Activated CD8-positive, alpha-beta T cell treated with anti-CD3 and anti-CD28 coated beads, Interleukin-2, amount 10 ng/mL, durations not matched to agents 7 days and 5 days (primary cell): ENCODE data around the gene SART1. TPM values are rescaled to one million over a fixed set of nuclear protein-coding genes. Genes with fewer than 3 reads are reported as not detected.
A peak's percentile ranks its signal among the peaks of the same experiment; 100 is the strongest.
"Not testable (repeated sequence)": the region's sequence is repeated elsewhere in the genome, so short reads cannot be mapped to it uniquely, and the experiment has no call there.

Source experiments
- ATAC-seq: fragments of 150-1000 bp; cut with Tn5 transposase; one replicate; pipeline ENCODE4 v1.10.0; 2021; ENCODE audit warnings: moderate library complexity
- CTCF ChIA-PET: fragments of 350-600 bp; sonication (Branson Sonifier 250); formaldehyde crosslinking; loops from one replicate; lab custom pipeline; 2021; ENCODE audit warnings: antibody characterized with exemption; lab: Charles Lee
- POLR2A ChIA-PET: fragments of 350-600 bp; sonication (Branson Sonifier 250); formaldehyde crosslinking; loops from one replicate; lab custom pipeline; 2021; ENCODE audit warnings: antibody characterized with exemption; lab: Charles Lee
- DNase-seq: peaks from one replicate; pipeline ENCODE4 v3.0.0-alpha.2; 2020
- H3K27ac Mint-ChIP-seq: one replicate; pipeline ENCODE4 v1.8.0; 2021; ENCODE audit warnings: mild to moderate bottlenecking, mixed read lengths
- H3K27me3 Mint-ChIP-seq: one replicate; pipeline ENCODE4 v1.8.0; 2021; ENCODE audit warnings: low read depth, mixed read lengths
- H3K36me3 Mint-ChIP-seq: one replicate; pipeline ENCODE4 v1.8.0; 2021; ENCODE audit warnings: low read depth, mixed read lengths
- H3K4me1 Mint-ChIP-seq: one replicate; pipeline ENCODE4 v1.8.0; 2021; ENCODE audit warnings: low read depth, mixed read lengths
- H3K4me3 Mint-ChIP-seq: one replicate; pipeline ENCODE4 v1.8.0; 2021; ENCODE audit warnings: mild to moderate bottlenecking, mixed read lengths
- H3K9me3 Mint-ChIP-seq: one replicate; pipeline ENCODE4 v1.8.0; 2022; ENCODE audit warnings: mixed read lengths; ENCODE audit not compliant: insufficient read depth
- total RNA-seq, 2 experiments: library from RNA; stranded (reverse); gene quantifications; one replicate each; pipeline ENCODE4 v1.2.3, GENCODE V29; 2021

Gene SART1
- total RNA-seq, 2 experiments from 2014 or later, result 88.0 to 90.3 TPM

DNA sequence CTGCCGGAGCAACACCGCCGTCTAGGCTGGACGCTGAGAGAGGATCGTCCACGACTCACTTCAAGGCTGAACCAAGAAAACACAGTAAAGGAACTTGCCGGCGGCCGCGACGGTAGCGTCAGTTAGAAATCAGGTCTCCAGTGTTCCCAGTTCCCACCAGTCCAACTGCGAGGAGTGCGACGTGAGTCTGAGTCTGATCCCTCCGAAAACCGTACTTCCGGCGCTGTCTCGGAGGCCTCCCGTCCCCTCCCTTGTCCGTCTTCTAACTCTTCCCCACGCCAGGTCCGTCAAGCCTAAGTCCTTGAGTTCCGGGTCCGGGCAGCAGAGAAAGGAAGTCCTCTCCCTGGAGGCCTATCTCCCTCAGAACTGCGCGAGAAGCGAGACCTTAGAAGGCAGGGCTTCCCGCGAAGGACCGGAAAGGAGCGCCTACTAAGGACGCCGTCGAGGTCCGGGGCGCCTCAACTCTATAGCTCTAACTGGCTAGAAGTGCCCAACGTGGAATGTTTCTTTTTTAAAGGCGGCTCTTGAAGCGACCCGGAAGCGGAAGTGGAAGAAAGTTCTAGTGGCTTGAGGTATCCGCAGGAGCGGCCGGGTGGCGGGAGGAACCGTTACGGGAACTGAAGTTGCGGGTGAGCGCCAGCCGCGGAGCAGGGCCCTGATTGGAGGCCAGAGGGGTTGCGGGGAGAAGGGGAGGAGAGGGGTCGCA is 40.6 kb downstream of the SART1 start, which contains the start of the genes BANF1 and EIF1AD:
BANF1 (plus strand) TSS at position 562 of the 706 bp plus-strand sequence. CDS start 748 bp downstream, outside the sequence.
EIF1AD (minus strand) TSS at position 216 of the 706 bp plus-strand sequence. CDS start 1,768 bp downstream, outside the sequence.
- Mint-ChIP-seq H3K4me3 (peak within 1 kb of the TSS; percentile 96), H3K27ac (peak within 1 kb of the TSS; percentile 98), H3K27me3 (no peaks in the 10 kb centered on the region), H3K36me3 (peaks cover 69% of the 10 kb centered on the region), H3K9me3 (no peaks in the 10 kb centered on the region), H3K4me1 (peaks cover 46% of the 10 kb centered on the region)
- ChIA-PET POLR2A (interaction anchor here (0.6 to 1.9 kb wide), 25 partner anchors 10 to 502 kb away, joined by 3 to 9 read pairs (median 4); partner anchors contain the start of genes CCDC85B, CST6, FIBP and KAT5), CTCF (interaction anchor here (0.7 to 1.5 kb wide), 12 partner anchors 10 to 297 kb away, joined by 3 to 15 read pairs (median 4); partner anchors contain the start of genes CCDC85B, FIBP, MUS81 and SF3B2)
- peak; percentile 97 for DNase-seq
- peak; percentile 95 for ATAC-seq

DNA sequence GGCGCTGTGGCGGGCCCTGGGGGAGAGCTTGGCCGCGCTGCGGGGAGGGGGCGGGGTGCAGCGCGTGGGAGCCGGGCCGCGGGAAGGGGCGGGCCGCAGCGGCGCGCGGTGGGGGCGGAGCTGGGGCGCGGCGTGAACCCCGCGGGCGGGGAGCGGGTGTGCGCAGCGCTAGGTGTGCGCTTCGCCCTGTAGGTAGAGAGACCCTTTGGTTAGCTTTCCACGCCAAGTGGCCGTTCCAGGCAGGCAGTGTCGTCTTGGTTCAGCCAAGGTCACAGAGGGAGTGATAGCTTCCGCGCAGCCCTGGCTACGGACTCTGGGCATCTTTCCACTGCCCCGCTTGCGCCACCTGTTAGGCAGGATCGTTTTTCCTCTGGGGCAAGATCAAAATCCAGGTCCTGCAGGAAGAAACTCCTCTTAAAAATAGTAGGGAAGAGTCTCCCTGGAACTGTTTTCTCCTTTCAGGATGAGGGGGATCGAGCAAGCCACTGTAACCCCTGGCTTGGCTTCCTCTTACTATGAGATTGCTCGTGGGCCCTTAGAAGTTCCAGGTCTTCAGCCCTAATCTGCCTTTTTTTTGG is 41.2 kb downstream of the SART1 start:
- Mint-ChIP-seq H3K36me3 (peaks cover 63% of the 10 kb centered on the region), H3K9me3 (no peaks in the 10 kb centered on the region), H3K4me1 (peaks cover 42% of the 10 kb centered on the region)

DNA sequence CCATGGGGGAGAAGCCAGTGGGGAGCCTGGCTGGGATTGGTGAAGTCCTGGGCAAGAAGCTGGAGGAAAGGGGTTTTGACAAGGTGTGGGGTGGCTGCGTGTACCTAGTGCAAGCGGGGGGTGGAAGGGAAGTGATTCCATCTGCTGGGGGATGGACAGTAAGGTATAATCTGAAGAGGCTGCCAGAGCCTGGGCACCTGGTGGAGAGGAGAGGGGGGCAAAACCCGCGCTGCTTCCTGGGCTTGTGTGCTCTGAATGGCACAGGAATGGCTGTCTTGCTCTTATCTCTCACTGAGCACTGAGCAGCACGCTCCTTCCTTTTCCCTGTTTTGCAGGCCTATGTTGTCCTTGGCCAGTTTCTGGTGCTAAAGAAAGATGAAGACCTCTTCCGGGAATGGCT is 41.8 kb downstream of the SART1 start:
- Mint-ChIP-seq H3K4me3 (peak overlapping the region; percentile 96), H3K9me3 (no peaks in the 10 kb centered on the region), H3K4me1 (peaks cover 42% of the 10 kb centered on the region), H3K27me3 (no peaks in the 10 kb centered on the region), H3K27ac (peak overlapping the region; percentile 98), H3K36me3 (peaks cover 58% of the 10 kb centered on the region)
- DNase-seq (no peak), ATAC-seq (no peak)
- CTCF ChIA-PET, result interaction anchor here (1.1 to 1.5 kb wide), 7 partner anchors 10 to 143 kb away, joined by 3 to 15 read pairs (median 6); partner anchors contain the start of genes CCDC85B, FIBP, MUS81 and SF3B2
- POLR2A ChIA-PET, result interaction anchor here (0.7 to 1.9 kb wide), 8 partner anchors 10 to 503 kb away, joined by 3 to 9 read pairs (median 5); partner anchors contain the start of genes CCDC85B and FIBP

More for the DNA sequence above, 41.2 kb downstream of the SART1 start:
- DNase-seq (no peak), ATAC-seq (peak; percentile 71)
- CTCF ChIA-PET, result interaction anchor here (0.7 to 1.5 kb wide), 12 partner anchors 10 to 298 kb away, joined by 3 to 15 read pairs (median 4); partner anchors contain the start of genes CCDC85B, FIBP, MUS81 and SF3B2
- POLR2A ChIA-PET, result interaction anchor here (0.6 to 1.9 kb wide), 24 partner anchors 9 to 503 kb away, joined by 3 to 9 read pairs (median 4); partner anchors contain the start of genes CCDC85B, CST6, FIBP and KAT5
- Mint-ChIP-seq H3K4me3 (peak overlapping the region; percentile 96), H3K27me3 (no peaks in the 10 kb centered on the region), H3K27ac (peak overlapping the region; percentile 98)

DNA sequence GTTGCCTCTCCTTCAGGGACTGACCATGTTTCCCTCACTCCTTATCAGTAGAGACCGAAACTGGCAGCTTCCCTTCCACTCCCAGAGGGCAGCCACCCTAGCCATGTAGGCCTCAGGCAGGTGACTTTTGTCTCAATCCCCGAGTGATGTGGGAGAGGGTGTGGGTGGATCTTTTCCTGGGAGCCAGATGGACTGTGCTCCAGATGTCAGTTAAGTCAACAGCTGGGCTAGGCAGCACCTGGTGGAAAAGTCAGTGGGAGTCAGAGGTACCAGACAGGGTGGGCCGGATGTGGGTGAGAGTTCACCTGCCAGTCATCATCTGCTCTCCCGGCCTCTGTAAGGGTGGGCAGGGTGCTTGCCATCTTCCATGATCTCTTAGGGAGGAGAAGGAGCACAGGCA is 42.7 kb downstream of the SART1 start:
- Mint-ChIP-seq H3K36me3 (peaks cover 49% of the 10 kb centered on the region), H3K4me3 (peak overlapping the region; percentile 58), H3K27ac (peak overlapping the region; percentile 69), H3K9me3 (no peaks in the 10 kb centered on the region), H3K27me3 (no peaks in the 10 kb centered on the region), H3K4me1 (peaks cover 39% of the 10 kb centered on the region)
- ChIA-PET CTCF (interaction anchor here (1.2 kb wide), 1 partner anchor 41 kb away, joined by 4 read pairs; no protein-coding TSS in a partner anchor), POLR2A (interaction anchor here (0.6 to 0.9 kb wide), 2 partner anchors 18 to 1788 kb away, joined by 3 read pairs; no protein-coding TSS in a partner anchor)
- DNase-seq (no peak), ATAC-seq (no peak)

DNA sequence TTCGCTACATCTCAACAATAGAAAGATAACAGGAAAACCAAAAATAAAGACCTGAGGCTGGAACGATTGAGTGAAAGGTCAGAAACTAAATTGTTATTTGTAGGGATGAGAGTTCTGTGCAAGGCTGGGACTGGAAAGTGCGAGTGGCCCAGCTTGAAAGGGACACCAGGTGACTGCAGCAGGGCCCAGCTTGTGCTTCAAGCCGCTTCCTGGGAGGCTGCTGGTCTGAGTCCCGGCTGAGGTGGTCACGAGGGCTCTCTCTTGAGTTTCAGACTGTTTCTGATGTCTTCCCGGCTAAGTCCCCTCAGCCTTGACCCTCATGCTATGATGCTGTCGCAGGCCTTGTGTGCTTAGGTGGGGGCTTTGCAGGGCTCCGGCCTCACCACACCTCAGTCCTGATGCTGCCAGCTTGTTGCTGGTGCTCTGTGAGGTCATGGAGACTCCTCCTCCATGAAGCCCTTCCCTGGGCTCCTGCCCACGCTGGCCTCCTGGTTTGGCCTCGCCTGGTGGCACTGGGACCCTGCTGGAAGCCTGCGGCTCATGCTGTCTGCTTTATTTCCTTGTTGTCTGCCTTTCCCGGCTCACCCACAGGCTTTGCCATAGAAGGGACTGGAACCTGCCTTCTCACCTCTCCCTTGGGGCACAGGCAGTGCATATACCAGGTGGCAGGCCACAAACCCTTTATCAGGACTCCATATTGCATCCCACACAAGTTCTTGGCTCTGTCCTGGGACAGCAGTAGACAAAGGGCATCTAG is 44.8 kb downstream of the SART1 start:
- H3K4me1 Mint-ChIP-seq, result peaks cover 21% of the 10 kb centered on the region
- ATAC-seq (no peak), DNase-seq (no peak)
- CTCF ChIA-PET, result no interaction called here
- POLR2A ChIA-PET, result no interaction called here
- H3K27me3 Mint-ChIP-seq, result peaks cover 9% of the 10 kb centered on the region
- H3K27ac Mint-ChIP-seq, result no peak overlapping the region
- H3K4me3 Mint-ChIP-seq, result no peak overlapping the region
- H3K9me3 Mint-ChIP-seq, result no peaks in the 10 kb centered on the region
- peaks cover 36% of the 10 kb centered on the region for H3K36me3 Mint-ChIP-seq

DNA sequence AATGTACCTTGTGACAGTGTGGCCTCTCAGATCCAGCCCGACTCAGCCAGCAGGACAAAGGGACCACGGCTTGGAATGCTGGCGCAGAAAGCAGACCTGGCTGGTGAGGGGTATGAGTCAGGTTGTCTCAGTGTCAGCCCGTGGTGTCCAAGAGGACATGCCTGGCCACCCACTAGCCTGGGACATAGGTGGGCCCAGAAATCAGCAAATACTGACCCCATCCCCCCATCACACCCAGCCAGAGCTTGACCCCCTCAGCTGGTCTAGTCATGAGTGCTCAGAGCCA is 45.3 kb downstream of the SART1 start:
- DNase-seq (no peak), ATAC-seq (no peak)
- Mint-ChIP-seq H3K27ac (no peak overlapping the region), H3K9me3 (no peaks in the 10 kb centered on the region), H3K36me3 (peaks cover 32% of the 10 kb centered on the region), H3K4me3 (no peak overlapping the region), H3K27me3 (peaks cover 12% of the 10 kb centered on the region), H3K4me1 (peaks cover 24% of the 10 kb centered on the region)
- CTCF ChIA-PET, result interaction anchor here (1.8 kb wide), 1 partner anchor 16 kb away, joined by 12 read pairs; no protein-coding TSS in a partner anchor
- POLR2A ChIA-PET, result no interaction called here

DNA sequence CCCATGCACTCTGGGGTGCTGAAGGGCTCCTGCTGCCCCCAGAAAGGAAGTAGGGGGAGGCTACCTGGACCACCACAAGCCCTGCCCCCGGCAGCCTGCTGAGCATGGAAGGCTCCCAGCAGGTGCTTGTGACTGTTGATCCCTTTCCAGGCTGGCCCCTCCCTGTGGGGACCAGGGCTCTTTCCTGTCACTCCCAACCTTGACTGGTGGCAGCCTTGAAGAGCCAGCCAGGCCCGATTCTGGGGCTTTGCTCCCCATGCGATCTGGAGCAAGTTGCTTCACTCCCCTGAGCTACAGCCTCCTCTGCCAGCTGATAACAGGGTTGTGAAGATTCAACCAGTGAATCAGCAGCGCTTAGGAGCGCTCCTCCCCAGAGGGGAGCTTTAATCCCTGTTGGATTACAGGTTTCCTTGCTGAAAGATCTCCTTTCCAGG is 45.7 kb downstream of the SART1 start:
- ChIA-PET CTCF (interaction anchor here (1.1 to 1.8 kb wide), 2 partner anchors 15 to 38 kb away, joined by 4 to 12 read pairs; no protein-coding TSS in a partner anchor), POLR2A (no interaction called here)
- Mint-ChIP-seq H3K4me1 (peaks cover 23% of the 10 kb centered on the region), H3K9me3 (no peaks in the 10 kb centered on the region), H3K27me3 (peaks cover 15% of the 10 kb centered on the region), H3K4me3 (no peak overlapping the region), H3K36me3 (peaks cover 29% of the 10 kb centered on the region), H3K27ac (no peak overlapping the region)
- ATAC-seq (no peak), DNase-seq (no peak)

DNA sequence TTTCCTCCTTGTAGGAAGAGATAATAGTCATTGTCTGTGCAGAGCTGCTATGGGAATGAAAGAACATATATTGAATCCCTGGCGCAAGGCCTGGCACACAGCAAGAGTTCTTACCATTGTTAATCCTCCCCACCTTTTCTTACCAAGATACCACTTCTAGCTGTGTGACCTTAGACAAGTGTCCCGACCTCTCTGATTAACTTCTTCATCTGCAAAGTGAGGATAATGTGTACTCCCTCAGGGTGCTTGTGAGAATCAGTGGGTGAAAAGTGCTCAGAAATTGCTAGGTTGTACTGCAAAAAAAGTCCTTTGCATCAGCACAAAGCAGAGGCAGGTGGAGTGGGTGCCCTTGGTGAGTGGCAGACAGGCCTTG is 46.5 kb downstream of the SART1 start:
- CTCF ChIA-PET, result interaction anchor here (0.5 to 1.8 kb wide), 4 partner anchors 14 to 61 kb away, joined by 3 to 12 read pairs (median 4); partner anchors contain the start of gene SF3B2
- H3K27me3 Mint-ChIP-seq, result peaks cover 22% of the 10 kb centered on the region
- DNase-seq (no peak), ATAC-seq (no peak)
- no peaks in the 10 kb centered on the region for H3K9me3 Mint-ChIP-seq
- no peak overlapping the region for H3K4me3 Mint-ChIP-seq
- POLR2A ChIA-PET, result no interaction called here
- H3K36me3 Mint-ChIP-seq, result peaks cover 24% of the 10 kb centered on the region
- H3K27ac Mint-ChIP-seq, result no peak overlapping the region
- H3K4me1 Mint-ChIP-seq, result peaks cover 19% of the 10 kb centered on the region

DNA sequence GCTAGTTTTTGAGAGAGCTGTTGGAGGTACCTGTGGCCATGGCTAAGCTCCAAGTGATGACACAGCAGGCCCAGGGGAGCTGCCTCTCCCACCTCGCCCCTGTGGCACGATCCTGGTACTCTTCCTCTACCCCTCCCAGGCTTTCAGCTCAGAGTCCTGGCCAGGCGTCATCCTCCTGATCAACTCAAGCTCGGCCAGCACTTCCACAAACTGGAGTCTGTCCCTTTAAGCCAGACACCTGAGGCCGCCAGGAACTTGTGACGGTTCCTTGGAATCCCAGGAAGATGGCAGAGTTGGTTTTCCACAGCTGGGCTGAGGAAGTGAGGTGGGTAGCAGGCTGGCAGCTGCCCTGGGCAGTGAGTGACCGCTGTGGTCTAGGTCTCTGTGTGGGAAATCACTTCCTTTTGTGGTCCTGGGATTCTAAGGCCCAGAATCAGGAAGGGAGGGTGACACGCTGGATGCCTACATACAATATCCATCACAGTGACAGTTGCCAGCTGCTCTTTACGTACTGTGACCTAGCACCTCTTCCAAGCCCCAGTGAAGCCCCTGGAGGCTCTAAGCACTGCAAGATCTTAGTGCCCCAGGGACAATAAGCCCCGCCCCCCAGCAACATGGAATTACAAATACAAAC is 47.1 kb downstream of the SART1 start:
- no peak for ATAC-seq
- H3K4me1 Mint-ChIP-seq, result peaks cover 14% of the 10 kb centered on the region
- CTCF ChIA-PET, result interaction anchor here (1.1 to 1.8 kb wide), 4 partner anchors 14 to 43 kb away, joined by 3 to 12 read pairs (median 8); partner anchors contain the start of gene SF3B2
- H3K36me3 Mint-ChIP-seq, result peaks cover 19% of the 10 kb centered on the region
- no peaks in the 10 kb centered on the region for H3K9me3 Mint-ChIP-seq
- POLR2A ChIA-PET, result no interaction called here
- H3K27me3 Mint-ChIP-seq, result peaks cover 27% of the 10 kb centered on the region
- H3K27ac Mint-ChIP-seq, result no peak overlapping the region
- DNase-seq, result no peak
- no peak overlapping the region for H3K4me3 Mint-ChIP-seq

DNA sequence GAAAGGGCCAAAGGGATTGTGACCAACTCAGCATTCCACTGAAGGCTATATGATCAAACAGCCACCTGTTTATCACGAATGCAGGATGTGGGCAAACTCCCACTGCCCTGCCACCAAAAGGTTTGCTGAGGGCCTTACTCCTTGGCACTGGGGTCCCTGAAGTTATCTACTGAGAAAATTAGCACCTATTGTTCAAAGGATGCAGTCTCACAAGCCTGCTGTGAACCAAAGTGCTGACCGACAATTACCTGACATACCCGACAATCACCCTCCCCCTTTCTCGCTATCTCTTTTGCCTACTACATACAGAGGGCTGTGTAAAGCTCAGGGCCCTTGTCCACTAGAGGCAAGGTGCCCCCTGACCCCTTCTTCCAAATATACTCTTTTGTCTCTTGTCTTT is 48.5 kb downstream of the SART1 start:
- ATAC-seq, H3K27ac Mint-ChIP-seq, H3K4me3 Mint-ChIP-seq, DNase-seq, H3K4me1 Mint-ChIP-seq, POLR2A ChIA-PET, H3K36me3 Mint-ChIP-seq, H3K9me3 Mint-ChIP-seq: not testable (repeated sequence)
- CTCF ChIA-PET, result interaction anchor here (1.5 kb wide), 1 partner anchor 13 kb away, joined by 11 read pairs; no protein-coding TSS in a partner anchor
- peaks cover 27% of the 10 kb centered on the region for H3K27me3 Mint-ChIP-seq
